ENCODE results near the gene CA12. TPM values are rescaled to one million over a fixed set of nuclear protein-coding genes. Genes with fewer than 3 reads are reported as not detected.

CA12 gene
- total and polyA plus RNA-seq, 9 of the 15 experiments (the other 6 are each of a cell fraction or from before 2014, with no cell fraction given): 0.01 to 0.78 (median 0.15) TPM; not detected in 1

- TF ChIP-seq ZNF449 (CRISPR knock-in tag; IDR thresholded peaks at IDR 0.05): peak; percentile 17; the same call in 1 of the 2 replicates
- no peak for TF ChIP-seq HOMEZ (CRISPR knock-in tag; IDR thresholded peaks at IDR 0.05)
- TF ChIP-seq EP300 (IDR thresholded peaks at IDR 0.05; ENCODE audit: low read length): peak; percentile 62
- TF ChIP-seq MNT (conservative IDR thresholded peaks at IDR 0.05): 0 out of 4 replicates have a peak, but pooled peaks of 1 of the 2 experiments have one; percentile 15
- TF ChIP-seq ZNF121 (CRISPR knock-in tag; conservative IDR thresholded peaks at IDR 0.05): no peak
- TF ChIP-seq HMBOX1 (IDR thresholded peaks at IDR 0.05): 0 out of 2 replicates have a peak, but pooled peaks have one; percentile 17
- 0 out of 4 replicates have a peak, but pooled peaks of 1 of the 2 experiments have one; percentile 24 for TF ChIP-seq TBL1XR1 (IDR thresholded peaks at IDR 0.05; ENCODE audit: low read length in 2 of 2)
- TF ChIP-seq ZNF197 (CRISPR knock-in tag; IDR thresholded peaks at IDR 0.05; ENCODE audit: low read depth): 0 out of 2 replicates have a peak, but pooled peaks have one; percentile 18
- 0 out of 2 replicates have a peak, but pooled peaks have one; percentile 33 for TF ChIP-seq PREB (CRISPR knock-in tag; IDR thresholded peaks at IDR 0.05)
- TF ChIP-seq CCNT2 (IDR thresholded peaks at IDR 0.05; ENCODE audit: borderline replicate concordance, extremely low read depth, insufficient read length, low read depth, low read length): peak; percentile 18
- TF ChIP-seq ZNF3 (CRISPR knock-in tag; IDR thresholded peaks at IDR 0.05): no peak
- peak; percentile 83; the same call in 1 of the 2 replicates for TF ChIP-seq CTBP1 (IDR thresholded peaks at IDR 0.05; ENCODE audit: borderline replicate concordance)
- TF ChIP-seq NRF1 (conservative IDR thresholded peaks at IDR 0.05 in 1 of 2, IDR thresholded peaks at IDR 0.05 in 1 of 2): 0 out of 4 replicates have a peak, but pooled peaks have one; percentile 11 to 17
- TF ChIP-seq MECOM (CRISPR knock-in tag; IDR thresholded peaks at IDR 0.05): 0 out of 2 replicates have a peak, but pooled peaks have one; percentile 34
- TF ChIP-seq VEZF1 (CRISPR knock-in tag; IDR thresholded peaks at IDR 0.05): peak; percentile 31; the same call in 1 of the 2 replicates
- no peak for TF ChIP-seq NEUROD1 (IDR thresholded peaks at IDR 0.05; ENCODE audit: borderline replicate concordance, low read depth, low read length, partially characterized antibody)
- peak; percentile 31; the same call in 1 of the 2 replicates for TF ChIP-seq CBFA2T3 (IDR thresholded peaks at IDR 0.05)
- TF ChIP-seq JUND (IDR thresholded peaks at IDR 0.05; ENCODE audit: borderline replicate concordance, low read depth, low read length): peak; percentile 61; the same call in 1 of the 2 replicates
- peak; percentile 42; the same call in 1 of the 3 replicates for TF ChIP-seq JUND (tag; IDR thresholded peaks at IDR 0.05; ENCODE audit: borderline replicate concordance, low read depth, low read length)
Observed at GRCh38 chr15:63362196-63362595, 19.4 kb downstream of the CA12 start (continued).
